Transverse colon (tissue), 4 donors: ENCODE measurements around the gene KDM4D. TPM values are rescaled to one million over a fixed set of nuclear protein-coding genes. Genes with fewer than 3 reads are reported as not detected.

Experiments
- DNase-seq: peaks from one replicate; pipeline ENCODE4 v3.0.0-alpha.2; 2019
- H3K27ac ChIP-seq, 4 donors: fragments of 200-600 bp; sonication (generic); 2 replicates each; pipeline ENCODE4 v1.5.1; 2016 to 2018; ENCODE audit warnings: inconsistent platforms in 4 of 4
- H3K27me3 ChIP-seq: fragments of 200-600 bp; sonication (generic); 2 replicates; pipeline ENCODE4 v1.5.1; 2017; ENCODE audit warnings: inconsistent platforms
- H3K36me3 ChIP-seq, 4 donors: fragments of 200-600 bp; sonication (generic); 2 replicates each; pipeline ENCODE4 v1.5.1; 2017 to 2019; ENCODE audit warnings: inconsistent platforms in 4 of 4
- H3K4me1 ChIP-seq, 4 donors: fragments of 200-600 bp; sonication (generic); 2 replicates each; pipeline ENCODE4 v1.5.1; 2017 to 2020; ENCODE audit warnings: inconsistent platforms in 4 of 4
- H3K4me3 ChIP-seq, 4 donors: fragments of 200-600 bp; sonication (generic); 1 replicate in 1 of 4; 2 replicates in 3 of 4; pipeline versions ENCODE4 v1.5.1 to v1.6.1; 2017 to 2019; ENCODE audit warnings: inconsistent platforms in 4 of 4
- H3K9me3 ChIP-seq, 2 donors: fragments of 200-600 bp; sonication (generic); 2 replicates each; pipeline ENCODE4 v1.5.1; 2017 to 2019; ENCODE audit warnings: inconsistent platforms in 2 of 2
- EP300 ChIP-seq: sonication (generic); formaldehyde crosslinking; IDR thresholded peaks from one replicate; pipeline ENCODE4 v1.6.1; 2017; ENCODE audit warnings: antibody characterized with exemption, low read depth
- POLR2A ChIP-seq: fragments of 450-650 bp; IDR thresholded peaks from one replicate; pipeline ENCODE4 v1.6.1; 2016; ENCODE audit warnings: antibody characterized with exemption, mild to moderate bottlenecking, moderate library complexity
- POLR2AphosphoS5 ChIP-seq, 3 donors: sonication (generic); formaldehyde crosslinking; IDR thresholded peaks; one replicate each; pipeline ENCODE4 v1.6.1; 2016; ENCODE audit warnings: antibody characterized with exemption in 3 of 3
- WGBS, 2 donors: methylation state at CpG; one replicate each; pipeline ENCODE4 v1.1.5; 2018; ENCODE audit warnings: low coverage in 1 of 2; 5-methylcytosine and 5-hydroxymethylcytosine counted together
- in situ Hi-C, 4 donors: fragments of 200-750 bp; cut with MboI; loops; one replicate each; pipeline versions ENCODE4 v1.15.0 to v1.15.1; 2017; ENCODE audit warnings: low sequenced_read_pairs in 3 of 4, low pct_ligation_motif_present in 1 of 4, low pct_unique_long_range_greater_than_20kb in 1 of 4
- intact Hi-C: fragments of 100-400 bp; cut with DNase I; formaldehyde crosslinking; loops from one replicate; pipeline ENCODE4 v1.15.1; 2023; ENCODE audit warnings: low total_unique reads
- total RNA-seq, 4 donors: library from RNA; depleted of rRNA; stranded (reverse); fragments of >200 nt; gene quantifications; one replicate each; pipeline ENCODE4 v1.1.0, GENCODE V29; 2016
- TF ChIP-seq, protein P1 (sequence below), 5 experiments: fragments of 200-600 bp in 3 of 5; fragments of 450-650 bp in 2 of 5; sonication (generic) in 3 of 5; IDR thresholded peaks; 1 replicate in 2 of 5; 2 replicates in 3 of 5; pipeline ENCODE4 v1.5.1; 2016 to 2017; ENCODE audit warnings: antibody characterized with exemption in 5 of 5, inconsistent platforms in 3 of 5, mild to moderate bottlenecking in 2 of 5, moderate library complexity in 1 of 5

KDM4D gene
- total RNA-seq, 4 donors from 2014 or later, result 0.27 to 3.0 (median 0.32) TPM; not detected in 1

DNA sequence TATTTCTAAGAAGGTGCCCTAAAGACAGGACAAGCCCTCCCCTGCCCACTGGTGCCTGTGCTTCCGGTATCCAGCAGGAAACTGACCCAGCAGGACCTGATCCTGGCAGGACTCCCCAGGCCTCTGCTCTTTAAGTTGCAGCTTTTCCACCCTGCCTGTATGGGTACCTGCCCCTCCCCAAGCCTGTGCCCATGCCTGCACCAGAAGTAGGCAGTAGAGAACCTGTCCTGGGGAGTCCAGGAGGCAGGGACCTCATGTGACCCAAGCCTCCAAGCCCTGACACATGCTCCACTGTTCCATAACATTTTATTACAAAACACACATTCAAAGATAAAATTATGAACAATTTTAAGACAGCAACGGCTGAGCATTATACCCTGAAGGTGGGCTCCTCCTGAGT lies 14.3 kb upstream of the KDM4D start:
- 80 to 91% methylated on average over 1 to 2 of the region's 2 CpGs for WGBS, 2 donors
- intact Hi-C loops (no loop called here), in situ Hi-C loops (no loop called here)
- H3K4me3 ChIP-seq, result no peak overlapping the region
- DNase-seq, result no peak
- no peak overlapping the region for H3K27ac ChIP-seq
- H3K9me3 ChIP-seq, result no peaks in the 10 kb centered on the region
- H3K27me3 ChIP-seq, result no peaks in the 10 kb centered on the region
- H3K4me1 ChIP-seq, result no peaks in the 10 kb centered on the region
- TF ChIP-seq POLR2AphosphoS5 (IDR thresholded peaks at IDR 0.05) (no peak), EP300 (no peak)
- TF ChIP-seq, protein P1, sequence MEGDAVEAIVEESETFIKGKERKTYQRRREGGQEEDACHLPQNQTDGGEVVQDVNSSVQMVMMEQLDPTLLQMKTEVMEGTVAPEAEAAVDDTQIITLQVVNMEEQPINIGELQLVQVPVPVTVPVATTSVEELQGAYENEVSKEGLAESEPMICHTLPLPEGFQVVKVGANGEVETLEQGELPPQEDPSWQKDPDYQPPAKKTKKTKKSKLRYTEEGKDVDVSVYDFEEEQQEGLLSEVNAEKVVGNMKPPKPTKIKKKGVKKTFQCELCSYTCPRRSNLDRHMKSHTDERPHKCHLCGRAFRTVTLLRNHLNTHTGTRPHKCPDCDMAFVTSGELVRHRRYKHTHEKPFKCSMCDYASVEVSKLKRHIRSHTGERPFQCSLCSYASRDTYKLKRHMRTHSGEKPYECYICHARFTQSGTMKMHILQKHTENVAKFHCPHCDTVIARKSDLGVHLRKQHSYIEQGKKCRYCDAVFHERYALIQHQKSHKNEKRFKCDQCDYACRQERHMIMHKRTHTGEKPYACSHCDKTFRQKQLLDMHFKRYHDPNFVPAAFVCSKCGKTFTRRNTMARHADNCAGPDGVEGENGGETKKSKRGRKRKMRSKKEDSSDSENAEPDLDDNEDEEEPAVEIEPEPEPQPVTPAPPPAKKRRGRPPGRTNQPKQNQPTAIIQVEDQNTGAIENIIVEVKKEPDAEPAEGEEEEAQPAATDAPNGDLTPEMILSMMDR (IDR thresholded peaks at IDR 0.05), result no peak
- peaks cover 0 to 33% (median 14%) of the 10 kb centered on the region in 4 donors for H3K36me3 ChIP-seq

DNA sequence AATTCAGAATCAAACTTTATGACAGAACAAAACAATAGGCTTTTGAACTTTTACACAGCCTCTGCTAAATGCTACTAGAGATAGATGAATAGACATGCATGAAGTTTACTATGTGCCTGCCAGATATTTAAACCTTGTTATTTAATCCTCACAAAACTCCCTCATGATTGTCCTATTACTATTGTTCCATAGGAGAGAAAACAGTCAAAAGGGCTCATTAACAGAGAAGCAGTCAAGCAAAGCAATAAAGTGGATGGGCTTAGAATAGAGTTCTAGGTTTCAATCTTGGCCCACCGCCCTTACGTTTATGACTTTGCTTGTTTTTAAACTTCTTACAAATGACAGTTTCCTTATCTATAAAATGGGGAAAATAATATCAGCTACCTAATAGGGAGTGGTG lies 13.0 kb upstream of the KDM4D start:
- WGBS, 2 donors, result 93 to 95% methylated on average over 2 of the region's 2 CpGs
- Histone ChIP-seq H3K4me1 (no peaks in the 10 kb centered on the region), H3K36me3 (peaks cover 0 to 46% (median 21%) of the 10 kb centered on the region in 4 donors), H3K27me3 (no peaks in the 10 kb centered on the region), H3K9me3 (no peaks in the 10 kb centered on the region), H3K27ac (no peak overlapping the region), H3K4me3 (no peak overlapping the region)
- DNase-seq, result no peak
- in situ Hi-C loops (no loop called here), intact Hi-C loops (no loop called here)
- TF ChIP-seq, protein P1 (IDR thresholded peaks at IDR 0.05), result no peak
- TF ChIP-seq POLR2AphosphoS5 (IDR thresholded peaks at IDR 0.05), result no peak
- TF ChIP-seq POLR2A, result no peak
- no peak for TF ChIP-seq EP300

DNA sequence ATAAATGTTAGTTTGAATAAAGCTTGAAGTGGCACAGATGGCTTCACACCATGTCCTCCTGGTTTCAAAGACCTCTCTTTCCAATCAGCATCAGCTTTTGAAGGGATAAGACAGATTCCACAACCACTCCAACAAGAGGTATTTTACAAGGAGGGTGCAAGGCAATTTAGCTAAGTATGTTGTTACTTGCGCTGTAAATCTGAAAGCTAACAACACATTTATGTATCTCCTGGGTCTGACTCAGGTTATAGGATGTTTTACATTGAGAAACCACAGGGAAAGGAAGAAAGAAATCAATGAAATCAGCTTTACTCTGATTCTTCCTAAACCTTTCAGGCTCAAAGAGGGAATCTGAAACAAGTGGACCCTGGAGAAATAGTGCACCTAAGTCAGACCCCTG lies 12.3 kb upstream of the KDM4D start:
- Histone ChIP-seq H3K4me1 (no peaks in the 10 kb centered on the region), H3K27me3 (no peaks in the 10 kb centered on the region), H3K27ac (no peak overlapping the region), H3K4me3 (no peak overlapping the region), H3K36me3 (peaks cover 0 to 54% (median 25%) of the 10 kb centered on the region in 4 donors), H3K9me3 (no peaks in the 10 kb centered on the region)
- intact Hi-C loops, result no loop called here
- in situ Hi-C loops, result no loop called here
- WGBS, 2 donors, result 94 to 100% methylated on average over 1 of the region's 1 CpG
- DNase-seq, result no peak
- TF ChIP-seq POLR2AphosphoS5 (IDR thresholded peaks at IDR 0.05), result no peak
- TF ChIP-seq, protein P1 (IDR thresholded peaks at IDR 0.05), result no peak
- no peak for TF ChIP-seq POLR2A
- TF ChIP-seq EP300, result no peak

DNA sequence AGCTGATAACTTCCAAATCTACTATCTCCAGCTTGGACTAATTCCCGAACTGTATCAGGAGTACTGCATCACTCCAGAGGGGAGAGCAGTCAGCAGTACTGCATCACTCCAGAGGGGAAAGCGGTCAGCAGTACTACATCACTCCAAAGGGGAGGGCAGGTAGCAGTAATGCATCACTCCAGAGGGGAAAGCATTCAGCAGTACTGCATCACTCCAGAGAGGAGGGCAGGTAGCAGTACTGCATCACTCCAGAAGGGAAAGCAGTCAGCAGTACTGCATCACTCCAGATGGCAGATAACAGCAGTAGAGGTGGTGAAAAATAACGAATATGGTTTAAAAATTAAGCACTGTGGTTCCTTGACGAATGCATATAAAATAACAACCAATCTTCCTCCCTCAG lies 8.6 kb upstream of the KDM4D start:
- no peak overlapping the region for H3K4me3 ChIP-seq
- no peak for TF ChIP-seq POLR2A
- TF ChIP-seq, protein P1 (IDR thresholded peaks at IDR 0.05), result no peak
- no peak for TF ChIP-seq POLR2AphosphoS5 (IDR thresholded peaks at IDR 0.05)
- TF ChIP-seq EP300, result no peak
- no peak for DNase-seq
- H3K9me3 ChIP-seq, result no peaks in the 10 kb centered on the region
- in situ Hi-C loops, result no loop called here
- peaks cover 0 to 82% (median 41%) of the 10 kb centered on the region in 4 donors for H3K36me3 ChIP-seq
- intact Hi-C loops, result no loop called here
- H3K27me3 ChIP-seq, result no peaks in the 10 kb centered on the region
- H3K27ac ChIP-seq, result no peak overlapping the region
- WGBS, 2 donors, result 75 to 91% methylated on average over 2 to 4 of the region's 4 CpGs
- H3K4me1 ChIP-seq, result no peaks in the 10 kb centered on the region
